ENCODE data around the gene NYAP1.

The NYAP1 gene

GRCh38 chr7:100489121-100489520 is 5.4 kb downstream of the NYAP1 start:
- TF ChIP-seq, protein P1, sequence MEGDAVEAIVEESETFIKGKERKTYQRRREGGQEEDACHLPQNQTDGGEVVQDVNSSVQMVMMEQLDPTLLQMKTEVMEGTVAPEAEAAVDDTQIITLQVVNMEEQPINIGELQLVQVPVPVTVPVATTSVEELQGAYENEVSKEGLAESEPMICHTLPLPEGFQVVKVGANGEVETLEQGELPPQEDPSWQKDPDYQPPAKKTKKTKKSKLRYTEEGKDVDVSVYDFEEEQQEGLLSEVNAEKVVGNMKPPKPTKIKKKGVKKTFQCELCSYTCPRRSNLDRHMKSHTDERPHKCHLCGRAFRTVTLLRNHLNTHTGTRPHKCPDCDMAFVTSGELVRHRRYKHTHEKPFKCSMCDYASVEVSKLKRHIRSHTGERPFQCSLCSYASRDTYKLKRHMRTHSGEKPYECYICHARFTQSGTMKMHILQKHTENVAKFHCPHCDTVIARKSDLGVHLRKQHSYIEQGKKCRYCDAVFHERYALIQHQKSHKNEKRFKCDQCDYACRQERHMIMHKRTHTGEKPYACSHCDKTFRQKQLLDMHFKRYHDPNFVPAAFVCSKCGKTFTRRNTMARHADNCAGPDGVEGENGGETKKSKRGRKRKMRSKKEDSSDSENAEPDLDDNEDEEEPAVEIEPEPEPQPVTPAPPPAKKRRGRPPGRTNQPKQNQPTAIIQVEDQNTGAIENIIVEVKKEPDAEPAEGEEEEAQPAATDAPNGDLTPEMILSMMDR (IDR thresholded peaks at IDR 0.05; ENCODE audit: poor library complexity, severe bottlenecking), result no peak
- Histone ChIP-seq H3K27me3 (ENCODE audit: insufficient read depth, poor library complexity, severe bottlenecking) (no peaks in the 10 kb centered on the region), H3K27ac (ENCODE audit: poor library complexity, severe bottlenecking) (no peak overlapping the region), H3K36me3 (ENCODE audit: low read depth) (no peaks in the 10 kb centered on the region), H3K4me3 (ENCODE audit: severe bottlenecking) (no peak overlapping the region), H3K4me1 (ENCODE audit: insufficient read depth, poor library complexity, severe bottlenecking) (no peaks in the 10 kb centered on the region), H3K9me3 (ENCODE audit: severe bottlenecking) (no peaks in the 10 kb centered on the region)
- ATAC-seq (ENCODE audit: low read depth), result no peak
- DNase-seq (ENCODE audit: low spot score), result no peak

DNA sequence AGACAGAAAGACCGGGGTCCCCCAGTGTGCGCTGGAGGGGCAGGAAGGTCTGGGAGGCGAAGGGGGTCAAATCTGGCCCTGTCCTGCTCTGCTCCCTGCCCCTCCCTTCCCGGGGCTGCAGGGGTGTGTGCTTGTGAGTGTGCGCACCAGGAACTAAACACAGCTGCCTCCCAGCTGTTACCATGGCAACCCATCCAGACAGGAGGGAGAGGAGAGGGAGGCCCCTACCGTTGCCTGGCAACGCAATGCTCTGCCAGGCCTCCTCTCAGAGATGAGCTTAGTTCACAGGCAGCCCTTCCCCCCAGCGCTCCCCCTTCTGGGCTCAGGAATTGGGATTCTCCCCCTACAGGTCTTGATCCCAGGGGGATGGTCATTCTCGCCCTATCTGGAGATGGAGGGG is 6.1 kb downstream of the NYAP1 start:
- H3K27ac ChIP-seq (ENCODE audit: poor library complexity, severe bottlenecking), result no peak overlapping the region
- H3K27me3 ChIP-seq (ENCODE audit: insufficient read depth, poor library complexity, severe bottlenecking), result no peaks in the 10 kb centered on the region
- no peaks in the 10 kb centered on the region for H3K36me3 ChIP-seq (ENCODE audit: low read depth)
- TF ChIP-seq, protein P1 (IDR thresholded peaks at IDR 0.05; ENCODE audit: poor library complexity, severe bottlenecking), result no peak
- ATAC-seq (ENCODE audit: low read depth), result peak; percentile 33; the same call in 1 of the 3 replicates
- H3K4me3 ChIP-seq (ENCODE audit: severe bottlenecking), result no peak overlapping the region
- no peaks in the 10 kb centered on the region for H3K4me1 ChIP-seq (ENCODE audit: insufficient read depth, poor library complexity, severe bottlenecking)
- H3K9me3 ChIP-seq (ENCODE audit: severe bottlenecking), result no peaks in the 10 kb centered on the region
- no peak for DNase-seq (ENCODE audit: low spot score)

- DNase-seq (ENCODE audit: low spot score), result no peak
- Histone ChIP-seq H3K27me3 (ENCODE audit: insufficient read depth, poor library complexity, severe bottlenecking) (no peaks in the 10 kb centered on the region), H3K27ac (ENCODE audit: poor library complexity, severe bottlenecking) (no peak overlapping the region), H3K4me1 (ENCODE audit: insufficient read depth, poor library complexity, severe bottlenecking) (no peaks in the 10 kb centered on the region), H3K36me3 (ENCODE audit: low read depth) (no peaks in the 10 kb centered on the region), H3K4me3 (ENCODE audit: severe bottlenecking) (no peak overlapping the region), H3K9me3 (ENCODE audit: severe bottlenecking) (no peaks in the 10 kb centered on the region)
- no peak for ATAC-seq (ENCODE audit: low read depth)
- TF ChIP-seq, protein P1 (IDR thresholded peaks at IDR 0.05; ENCODE audit: poor library complexity, severe bottlenecking), result no peak
Measured at GRCh38 chr7:100490483-100491191, 6.9 kb downstream of the NYAP1 start.

DNA sequence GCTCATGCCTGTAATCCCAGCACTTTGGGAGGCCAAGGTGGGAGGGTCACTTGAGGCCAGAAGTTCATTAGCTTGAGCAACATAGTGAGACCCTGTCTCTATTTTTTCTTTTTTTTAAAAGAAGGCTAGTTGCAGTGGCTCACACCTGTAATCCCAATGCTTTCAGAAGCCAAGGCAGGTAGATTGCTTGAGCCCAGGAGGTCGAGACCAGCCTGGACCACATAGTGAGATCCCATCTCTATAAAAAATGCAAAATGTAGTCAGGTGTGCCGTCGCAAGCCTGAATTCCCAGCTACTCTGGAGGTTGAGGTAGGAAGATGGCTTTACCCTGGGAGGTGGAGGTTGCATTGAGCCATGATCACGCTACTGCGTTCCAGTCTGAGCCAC is 7.5 kb downstream of the NYAP1 start:
- DNase-seq (ENCODE audit: low spot score) (no peak), ATAC-seq (ENCODE audit: low read depth) (no peak)
- no peaks in the 10 kb centered on the region for H3K4me1 ChIP-seq (ENCODE audit: insufficient read depth, poor library complexity, severe bottlenecking)
- TF ChIP-seq, protein P1 (IDR thresholded peaks at IDR 0.05; ENCODE audit: poor library complexity, severe bottlenecking), result no peak
- no peak overlapping the region for H3K27ac ChIP-seq (ENCODE audit: poor library complexity, severe bottlenecking)
- no peaks in the 10 kb centered on the region for H3K27me3 ChIP-seq (ENCODE audit: insufficient read depth, poor library complexity, severe bottlenecking)
- no peaks in the 10 kb centered on the region for H3K9me3 ChIP-seq (ENCODE audit: severe bottlenecking)
- no peak overlapping the region for H3K4me3 ChIP-seq (ENCODE audit: severe bottlenecking)
- H3K36me3 ChIP-seq (ENCODE audit: low read depth), result no peaks in the 10 kb centered on the region

GRCh38 chr7:100492738-100493475 is 9.2 kb downstream of the NYAP1 start:
- Histone ChIP-seq H3K27ac (ENCODE audit: poor library complexity, severe bottlenecking) (no peak overlapping the region), H3K9me3 (ENCODE audit: severe bottlenecking) (no peaks in the 10 kb centered on the region), H3K4me1 (ENCODE audit: insufficient read depth, poor library complexity, severe bottlenecking) (no peaks in the 10 kb centered on the region), H3K4me3 (ENCODE audit: severe bottlenecking) (peak overlapping the region; percentile 20), H3K36me3 (ENCODE audit: low read depth) (no peaks in the 10 kb centered on the region), H3K27me3 (ENCODE audit: insufficient read depth, poor library complexity, severe bottlenecking) (no peaks in the 10 kb centered on the region)
- TF ChIP-seq, protein P1 (IDR thresholded peaks at IDR 0.05; ENCODE audit: poor library complexity, severe bottlenecking), result no peak
- no peak for DNase-seq (ENCODE audit: low spot score)
- ATAC-seq (ENCODE audit: low read depth), result no peak
